H1 (cell line): ENCODE results near the gene GLMN. TPM values are rescaled to one million over a fixed set of nuclear protein-coding genes. Genes with fewer than 3 reads are reported as not detected.

Experiments used
- CHD7 ChIP-seq: fragments of 300-600 bp; sonication (generic); IDR thresholded peaks from 2 replicates; pipeline ENCODE4 v1.7.1; 2012; ENCODE audit warnings: low read length, moderate library complexity, mild to moderate bottlenecking, inconsistent platforms; ENCODE audit not compliant: insufficient replicate concordance
- RFX5 ChIP-seq: IDR thresholded peaks from 2 replicates; pipeline ENCODE4 v1.6.1; 2011; ENCODE audit warnings: low read depth, low read length, improper control_type of control experiment, borderline replicate concordance
- RXRA ChIP-seq: IDR thresholded peaks from 2 replicates; pipeline ENCODE4 v1.6.1; 2011; ENCODE audit warnings: low read depth, mild to moderate bottlenecking, low read length, moderate library complexity; ENCODE audit not compliant: insufficient read depth
- SUZ12 ChIP-seq: fragments of 200-600 bp; sonication (generic); IDR thresholded peaks from 2 replicates; pipeline ENCODE4 v1.6.1; 2012; ENCODE audit warnings: mild to moderate bottlenecking, inconsistent platforms, low read length, moderate library complexity, mixed read lengths
- polyA plus RNA-seq, 7 experiments: library from polyadenylated mRNA; depleted of rRNA in 3 of 7; stranded (reverse) in 5 of 7; unstranded in 2 of 7; fragments of >200 nt in 5 of 7; fragments of 200-250 nt in 2 of 7; gene quantifications; 1 replicate in 5 of 7; 2 replicates in 1 of 7; 4 replicates in 1 of 7; pipeline versions ENCODE4 v1.2.1 to v1.2.3, GENCODE V29; 2011 to 2013; ENCODE audit warnings: missing spikeins in 2 of 7, mixed read lengths in 2 of 7
- total RNA-seq: library from RNA; stranded (reverse); fragmentation: NEBNext Ultra II Directional; extraction: Animal tissue kit (Norgen Biotek cat#: 25700); gene quantifications from 2 replicates; pipeline ENCODE4 v1.2.1, GENCODE V29; 2021

The GLMN gene
- total and polyA plus RNA-seq, 2 of the 8 experiments (the other 6 are each of a cell fraction or from before 2014, with no cell fraction given): 5.7 to 25.0 TPM

DNA sequence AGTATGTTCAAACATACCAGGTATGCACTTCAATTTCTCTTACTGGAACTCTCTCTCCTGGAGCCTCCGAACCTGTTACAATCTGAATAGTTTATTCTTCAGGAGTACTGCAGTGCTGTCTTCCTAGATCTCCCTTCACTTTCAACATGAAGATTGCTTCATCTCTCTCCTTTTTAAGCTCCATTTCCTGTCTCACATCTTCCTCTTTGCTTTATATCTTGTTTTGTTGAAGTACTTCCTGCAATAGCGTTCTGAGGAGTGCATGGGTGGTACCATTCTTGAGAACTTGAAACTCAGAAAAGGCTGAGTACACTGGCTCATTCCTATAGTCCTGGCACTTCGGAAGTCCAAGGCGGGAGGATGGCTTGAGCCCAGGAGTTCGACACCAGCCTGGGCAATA, 96.8 kb downstream of the GLMN start (continued):
- TF ChIP-seq CHD7 (no peak), RFX5 (no peak), RXRA (no peak), SUZ12 (no peak)
